Fibroblast of skin of right quadriceps (primary cell): ENCODE measurements around the gene COCH.
A peak's percentile ranks its signal among the peaks of the same experiment; 100 is the strongest.
"Not testable (repeated sequence)": the region's sequence is repeated elsewhere in the genome, so short reads cannot be mapped to it uniquely, and the experiment has no call there.

Experiments
- DNase-seq: peaks from one replicate; pipeline ENCODE4 v3.0.0-alpha.2; 2013

Gene COCH

GRCh38 chr14:30876692-30877091, 2.3 kb downstream of the COCH start:
- no peak for DNase-seq

GRCh38 chr14:30882431-30882830, 8.1 kb downstream of the COCH start:
- no peak for DNase-seq

- DNase-seq: no peak
Measured at GRCh38 chr14:30883508-30884294, 9.3 kb downstream of the COCH start.

GRCh38 chr14:30884901-30885300, 10.5 kb downstream of the COCH start:
- no peak for DNase-seq

- no peak for DNase-seq
Measured at GRCh38 chr14:30885840-30886740, 11.7 kb downstream of the COCH start.

- DNase-seq: no peak
Measured at GRCh38 chr14:30888480-30889243, 14.3 kb downstream of the COCH start.

GRCh38 chr14:30889244-30889594, 14.9 kb downstream of the COCH start:
- DNase-seq: no peak

- DNase-seq: no peak
Measured at GRCh38 chr14:30893819-30894218, 19.5 kb downstream of the COCH start.

- no peak for DNase-seq
Measured at GRCh38 chr14:30894923-30895515, 20.7 kb downstream of the COCH start.

- no peak for DNase-seq
Measured at GRCh38 chr14:30896435-30896834, 22.1 kb downstream of the COCH start.

- DNase-seq: not testable (repeated sequence)
Measured at GRCh38 chr14:30897121-30897520, 22.8 kb downstream of the COCH start.

GRCh38 chr14:30903285-30904124, 29.1 kb downstream of the COCH start:
- DNase-seq: no peak

- no peak for DNase-seq
Measured at GRCh38 chr14:30906752-30907658, 32.6 kb downstream of the COCH start.

- no peak for DNase-seq
Measured at GRCh38 chr14:30907659-30908057, 33.3 kb downstream of the COCH start.

- no peak for DNase-seq
Measured at GRCh38 chr14:30908826-30909225, 34.5 kb downstream of the COCH start.

- DNase-seq: no peak
Measured at GRCh38 chr14:30914812-30915211, 40.5 kb downstream of the COCH start.

- DNase-seq: no peak
Measured at GRCh38 chr14:30915596-30915995, 41.2 kb downstream of the COCH start.

GRCh38 chr14:30921305-30921704, 46.9 kb downstream of the COCH start:
- peak; percentile 9 for DNase-seq

GRCh38 chr14:30921788-30922187, 47.4 kb downstream of the COCH start:
- DNase-seq: no peak

- no peak for DNase-seq
Measured at GRCh38 chr14:30925254-30925653, 50.9 kb downstream of the COCH start.

GRCh38 chr14:30928462-30928861, 54.1 kb downstream of the COCH start:
- DNase-seq: no peak
